GM18520 (cell line): Measurements from ENCODE around the gene ASTN1.
"Not testable (repeated sequence)": the region's sequence is repeated elsewhere in the genome, so short reads cannot be mapped to it uniquely, and the experiment has no call there.

Source experiments
- ATAC-seq: cut with Tn5 transposase; IDR thresholded peaks from one replicate; pipeline ENCODE4 v1.9.1; 2021; ENCODE audit not compliant: unreplicated experiment

The ASTN1 gene

DNA sequence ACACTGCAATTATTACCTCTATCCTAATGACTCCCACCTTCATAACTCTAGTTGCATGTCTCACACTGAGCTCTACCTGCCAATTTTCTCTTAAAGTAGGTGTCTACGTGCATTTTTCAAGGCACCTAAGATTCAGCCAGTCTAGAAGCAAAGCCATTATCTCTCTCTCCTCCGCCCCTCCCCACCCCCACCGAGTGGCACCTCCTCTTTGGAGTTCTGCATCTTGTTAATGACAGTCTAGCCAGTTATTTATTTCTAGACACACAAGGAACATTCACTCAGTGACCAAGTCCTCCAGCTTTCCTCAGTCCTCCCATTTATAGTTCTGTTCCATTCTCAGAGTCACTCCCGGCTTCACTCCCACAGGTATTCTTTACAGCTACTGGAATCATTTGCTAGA lies 47.6 kb downstream of the ASTN1 start:
- ATAC-seq: no peak

DNA sequence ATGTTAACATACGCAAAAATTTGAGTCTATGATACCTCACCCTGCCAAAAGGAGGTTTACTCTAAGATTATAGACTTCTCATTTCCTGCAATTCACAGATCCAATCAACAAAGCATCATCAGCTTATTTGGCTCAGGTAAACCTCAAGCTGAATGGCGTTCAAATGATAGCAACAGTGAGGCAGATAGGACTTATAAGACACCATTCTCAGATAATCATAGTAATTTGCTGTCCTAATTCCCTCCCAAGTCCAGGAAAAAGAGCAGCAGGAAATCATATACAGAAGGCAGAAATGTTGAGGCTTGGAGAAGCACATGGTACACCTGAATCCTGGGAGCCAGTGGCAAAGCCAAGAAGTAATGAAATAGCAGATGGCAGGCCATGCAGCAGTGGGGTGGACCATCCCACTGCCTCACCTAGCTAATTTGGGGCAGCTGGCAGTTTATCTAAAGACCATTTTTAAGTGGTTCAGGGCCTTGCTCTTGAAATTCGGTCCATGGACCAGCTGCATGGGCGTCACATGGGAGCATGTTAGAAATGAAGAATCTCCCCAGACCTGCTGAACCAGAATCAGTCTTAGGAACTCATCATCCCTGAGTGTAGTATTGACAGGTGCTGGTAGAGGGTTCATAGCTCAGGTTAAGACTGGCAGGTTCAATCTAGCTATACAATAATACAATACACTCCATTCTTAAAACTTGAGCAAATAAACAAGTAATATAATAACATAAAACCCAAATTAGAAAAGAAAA lies 57.7 kb downstream of the ASTN1 start:
- no peak for ATAC-seq

DNA sequence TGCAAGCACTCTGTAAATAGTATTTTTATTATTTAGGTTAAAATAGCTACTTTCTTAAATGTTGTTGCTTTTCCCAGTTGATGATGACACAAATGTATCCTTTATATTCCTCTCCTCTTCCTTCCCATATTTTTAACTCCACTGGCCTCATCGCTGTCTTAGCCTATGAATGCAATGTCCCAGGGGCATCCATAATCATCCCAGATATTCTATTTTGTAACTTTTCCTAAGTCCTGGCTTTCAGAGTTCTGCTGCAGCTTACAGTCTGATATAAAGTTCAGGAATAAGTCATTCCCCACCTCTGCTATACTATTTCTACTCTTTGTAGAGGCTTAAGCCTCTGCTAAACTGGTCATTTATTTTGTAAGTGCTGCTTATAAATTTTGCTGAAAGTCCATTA lies 58.3 kb downstream of the ASTN1 start:
- ATAC-seq: no peak

DNA sequence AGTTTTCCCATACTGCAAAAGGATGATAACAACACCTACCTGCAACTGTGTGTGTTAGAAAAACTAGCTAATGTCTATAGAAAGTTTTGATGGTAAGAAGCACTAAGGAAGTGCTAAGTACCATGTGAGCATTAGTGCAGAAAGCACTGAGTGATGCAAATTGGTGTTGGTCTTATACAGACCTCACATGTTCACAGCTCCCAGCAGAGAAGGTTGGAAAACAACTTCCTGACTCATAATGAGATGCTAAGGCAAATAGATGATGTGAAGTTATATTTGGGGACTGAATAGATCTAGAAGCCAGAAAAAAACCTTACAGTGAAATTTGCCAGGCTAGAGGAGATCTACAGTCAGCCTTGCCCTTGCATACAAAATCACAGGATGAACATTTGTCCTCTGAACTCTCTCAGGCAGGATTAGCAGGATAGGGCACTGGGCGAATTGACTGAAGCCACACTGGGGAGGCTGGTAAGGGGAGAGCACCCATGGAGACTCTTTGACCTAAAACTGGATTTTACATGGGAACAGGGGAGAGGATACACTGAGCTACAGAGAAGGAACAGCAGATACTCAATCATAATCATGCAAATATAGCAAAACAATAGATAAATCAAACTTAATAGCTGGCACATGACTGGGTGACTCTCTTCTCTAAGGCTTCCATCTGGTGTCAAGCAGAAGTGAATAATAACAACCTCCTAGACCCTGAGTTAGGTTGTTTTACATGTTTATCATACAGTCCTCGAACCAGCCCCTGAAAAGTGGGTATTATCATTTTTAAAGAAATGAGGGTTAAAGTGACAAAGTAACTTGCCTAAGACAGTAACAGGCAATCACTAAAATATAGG lies 61.3 kb downstream of the ASTN1 start:
- ATAC-seq: no peak

DNA sequence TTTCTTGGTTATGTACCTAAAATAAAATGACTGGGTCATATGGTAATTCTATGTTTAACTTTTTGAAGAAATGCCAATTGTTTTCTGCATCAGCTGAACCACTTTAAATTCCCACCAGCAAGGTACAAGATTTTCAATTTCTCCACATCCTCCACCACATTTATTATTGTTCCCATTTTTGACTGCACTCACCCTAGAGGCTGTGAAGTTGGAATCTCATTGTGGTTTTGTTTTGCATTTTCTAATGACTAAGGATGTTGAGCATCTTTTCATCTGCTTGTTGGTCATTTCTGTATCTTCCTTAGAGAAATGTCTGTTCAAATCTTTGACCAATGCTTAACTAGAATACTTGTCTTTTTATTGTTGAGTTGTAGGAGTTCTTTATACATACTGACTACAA lies 72.5 kb downstream of the ASTN1 start:
- no peak for ATAC-seq

DNA sequence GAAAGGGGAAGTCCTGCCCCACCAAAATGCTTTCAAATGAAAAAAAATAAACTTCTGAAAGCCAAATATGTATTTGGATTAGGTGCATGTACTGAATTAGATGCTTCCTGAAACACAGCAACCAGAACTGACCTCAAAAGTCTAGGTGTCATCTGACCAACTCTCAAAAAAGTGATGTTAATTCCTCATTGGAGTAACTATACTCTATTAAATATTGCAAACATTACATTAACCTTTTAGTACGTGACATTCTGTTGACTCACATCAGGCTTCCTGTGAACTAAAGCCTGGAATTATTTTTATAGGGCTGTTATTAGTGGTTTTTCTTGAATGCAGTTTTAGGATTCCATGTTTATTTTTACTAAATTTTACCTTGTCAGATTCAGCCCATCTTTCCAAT lies 73.5 kb downstream of the ASTN1 start:
- ATAC-seq: no peak

DNA sequence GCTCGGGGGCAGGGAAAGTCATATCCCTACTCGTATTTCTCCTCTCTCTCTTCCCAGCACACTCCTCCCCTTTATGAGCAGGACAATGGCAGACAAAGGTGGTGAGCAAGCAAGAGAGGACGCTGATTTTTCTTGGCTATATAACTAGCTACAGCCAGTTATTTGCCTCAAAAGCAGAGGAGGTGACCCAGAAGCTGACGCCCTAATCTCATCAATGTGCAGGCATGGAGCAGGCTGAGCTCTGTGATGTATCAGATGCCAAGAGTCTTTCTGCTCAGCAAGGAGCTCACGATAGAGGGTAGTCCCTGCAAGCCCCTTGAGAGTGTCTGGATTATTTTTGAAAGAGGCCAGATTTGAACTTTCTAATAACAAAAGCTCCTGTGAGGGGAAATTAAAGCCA lies 75.5 kb downstream of the ASTN1 start:
- no peak for ATAC-seq

DNA sequence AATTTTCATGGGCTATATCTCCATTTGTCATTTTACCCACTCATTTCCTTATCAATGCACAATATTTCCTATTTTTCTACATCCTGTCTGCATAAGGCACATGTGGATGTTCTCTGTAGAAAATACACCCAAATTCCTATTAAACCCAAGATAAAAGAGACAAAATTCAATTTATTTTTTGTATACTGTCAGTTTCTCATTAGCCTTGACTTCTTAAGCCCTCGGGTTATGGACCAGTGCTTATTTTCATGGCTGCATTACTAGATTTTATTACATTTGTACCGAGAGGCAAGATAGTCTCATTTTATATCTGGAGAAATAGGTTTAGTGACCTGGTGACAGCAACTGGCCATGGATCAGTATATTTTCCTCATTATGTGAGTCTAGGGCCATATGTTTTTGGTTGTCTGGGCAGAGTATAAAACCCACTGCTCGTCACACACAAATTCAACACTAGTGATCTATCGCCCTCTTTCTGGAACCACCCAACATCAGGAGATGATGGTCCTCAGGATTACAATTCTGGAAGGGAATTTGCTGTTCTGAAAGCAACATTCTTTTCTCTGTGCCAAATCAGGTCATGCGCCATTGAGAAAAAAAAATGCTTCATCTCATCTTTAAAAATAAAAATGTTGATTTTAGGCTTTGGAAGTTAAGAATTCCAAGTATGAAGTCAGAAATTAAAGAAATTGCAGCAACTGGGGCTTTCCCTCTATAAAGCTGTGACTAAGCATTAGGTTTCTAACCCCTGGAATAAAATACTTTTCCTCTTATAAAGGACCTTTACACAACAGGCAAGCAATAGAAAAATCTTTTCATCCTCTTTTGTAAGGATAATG lies 81.4 kb downstream of the ASTN1 start:
- no peak for ATAC-seq

DNA sequence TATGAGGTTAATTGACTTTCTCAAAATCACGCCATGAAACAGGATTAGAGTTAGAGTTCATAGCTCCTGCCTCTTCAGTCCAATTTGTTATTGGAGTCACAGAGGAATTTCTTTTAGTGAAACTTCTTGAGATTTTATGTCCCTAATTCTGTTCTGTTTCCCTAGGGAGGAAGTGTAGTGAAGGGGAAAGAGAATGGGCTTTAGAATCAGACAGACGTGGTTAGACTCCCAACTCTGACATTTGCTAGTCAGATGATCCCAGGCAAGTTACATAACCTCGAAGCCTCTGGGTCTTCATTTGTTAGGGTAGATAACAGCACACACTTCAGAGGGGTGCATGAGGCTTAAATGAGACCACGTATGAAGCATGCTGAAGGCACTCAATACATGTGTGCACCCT lies 83.9 kb downstream of the ASTN1 start:
- ATAC-seq: no peak

DNA sequence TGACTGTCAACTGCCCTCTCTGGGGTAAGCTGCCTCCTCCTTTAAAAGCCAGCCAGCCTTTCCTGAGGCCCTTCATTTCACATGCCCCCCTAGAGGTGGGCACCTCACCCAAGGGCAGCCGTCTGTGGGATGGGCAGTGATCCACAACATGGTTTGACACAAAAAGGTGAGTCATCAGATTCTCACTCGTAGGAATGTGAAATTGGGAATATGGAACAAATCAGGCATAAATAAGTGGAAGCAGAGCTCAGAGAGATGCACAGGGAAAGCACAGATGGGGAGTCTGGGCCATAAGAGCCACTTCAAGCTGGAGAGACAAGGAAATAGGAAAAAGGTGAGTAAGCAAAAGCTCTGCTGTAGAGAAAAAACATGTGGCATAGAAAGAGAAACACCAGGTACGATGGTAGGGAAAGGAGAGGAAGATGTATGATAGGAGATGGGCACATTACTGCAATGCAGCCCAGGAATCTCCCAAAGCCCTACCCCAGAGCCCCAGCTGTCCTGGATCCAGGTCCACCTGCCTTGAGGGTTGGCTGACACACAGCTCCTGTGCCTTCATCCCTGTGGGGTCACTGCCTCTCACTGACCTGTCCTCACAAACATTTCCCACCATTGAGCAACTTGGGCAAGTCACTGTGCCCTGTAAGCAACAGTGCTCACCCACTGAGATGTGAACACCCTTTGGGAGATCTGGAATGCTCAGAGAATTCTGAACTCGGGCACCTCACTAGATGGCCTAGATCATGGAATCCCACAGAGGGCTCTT lies 86.6 kb downstream of the ASTN1 start:
- no peak for ATAC-seq

DNA sequence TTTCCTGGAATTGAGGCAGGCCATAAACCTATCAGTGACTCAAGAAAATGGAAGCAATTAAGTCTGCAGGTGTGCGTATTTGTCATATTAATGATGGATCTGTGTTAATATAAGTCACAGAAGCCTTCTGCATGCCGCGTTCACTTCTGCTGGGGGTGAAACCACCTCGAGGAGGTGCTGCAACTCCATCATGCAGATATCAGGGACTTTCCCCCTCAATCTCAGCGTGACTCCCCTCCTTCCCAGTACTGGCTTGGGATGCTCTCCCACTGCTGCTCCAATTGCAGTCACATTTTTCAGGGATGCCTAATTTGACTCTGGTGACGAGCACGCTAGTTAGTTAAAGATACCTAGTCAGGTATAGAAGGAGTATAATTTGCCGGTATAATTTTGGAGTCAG lies 87.5 kb downstream of the ASTN1 start:
- ATAC-seq: no peak

DNA sequence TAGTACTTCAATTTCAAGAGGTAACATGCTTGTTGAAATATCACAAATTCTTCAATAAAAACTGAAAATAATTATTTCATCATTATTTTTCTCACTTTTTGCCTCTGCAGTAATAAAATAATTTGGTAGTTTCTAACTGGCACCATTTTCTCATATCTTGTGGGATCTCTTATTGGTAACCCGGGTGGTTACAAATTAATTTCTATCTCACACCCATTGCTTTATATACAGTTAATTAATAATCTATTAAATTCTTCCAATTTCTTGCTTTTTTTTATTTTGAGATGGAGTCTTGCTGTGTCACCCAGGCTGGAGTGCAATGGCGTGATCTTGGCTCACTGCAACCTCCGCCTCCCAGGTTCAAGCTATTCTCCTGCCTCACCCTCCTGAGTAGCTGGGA lies 89.7 kb downstream of the ASTN1 start:
- not testable (repeated sequence) for ATAC-seq

DNA sequence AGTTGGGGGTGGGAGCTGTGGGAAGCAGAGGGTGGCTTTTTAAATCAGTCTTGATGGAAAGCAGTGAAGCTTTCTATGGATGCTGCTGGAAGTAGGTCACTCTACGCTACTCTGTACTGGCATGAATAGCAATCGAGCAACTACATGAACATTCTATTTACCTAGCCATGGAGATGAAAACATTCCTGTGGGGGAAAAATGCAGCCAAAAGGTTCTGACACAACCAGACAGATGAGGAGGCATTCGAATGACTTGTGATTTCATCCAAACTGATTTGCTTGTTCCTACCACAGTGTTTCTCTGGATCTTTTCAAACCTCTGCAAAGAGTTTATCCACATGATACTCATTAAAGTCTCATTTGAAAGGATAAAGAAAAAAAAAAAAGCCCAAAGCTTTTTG lies 95.0 kb downstream of the ASTN1 start:
- ATAC-seq: no peak

DNA sequence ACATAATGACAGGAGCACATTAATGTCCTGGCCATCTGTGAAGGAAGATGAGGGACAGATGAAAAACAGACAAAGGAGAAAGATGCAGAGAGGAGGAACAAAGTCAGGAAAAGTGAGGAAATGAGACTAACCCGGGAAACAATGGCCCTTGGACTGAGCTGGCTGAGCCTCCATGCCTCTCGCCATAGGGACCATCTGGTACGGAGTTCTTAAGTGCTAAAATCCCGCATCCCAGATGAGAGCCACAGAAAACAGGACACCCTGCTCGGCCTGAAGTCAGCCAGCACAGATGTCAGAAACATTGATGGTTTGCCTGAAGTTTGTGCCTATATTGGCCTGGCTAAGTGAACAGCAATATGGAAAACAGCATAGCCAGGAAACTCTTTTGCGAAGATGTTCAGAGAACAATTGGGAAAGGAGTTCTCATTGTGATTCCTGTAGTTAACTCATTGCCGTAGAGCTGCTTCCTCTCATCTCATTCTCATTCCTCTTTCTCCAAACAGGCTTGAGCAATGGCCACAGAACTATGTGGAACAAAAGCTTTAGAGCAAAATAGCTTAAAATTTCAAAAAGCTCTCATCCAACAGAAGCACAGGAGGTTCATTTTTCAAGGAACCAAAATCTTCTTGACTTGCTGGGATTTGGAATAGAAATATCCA lies 96.6 kb downstream of the ASTN1 start:
- no peak for ATAC-seq

DNA sequence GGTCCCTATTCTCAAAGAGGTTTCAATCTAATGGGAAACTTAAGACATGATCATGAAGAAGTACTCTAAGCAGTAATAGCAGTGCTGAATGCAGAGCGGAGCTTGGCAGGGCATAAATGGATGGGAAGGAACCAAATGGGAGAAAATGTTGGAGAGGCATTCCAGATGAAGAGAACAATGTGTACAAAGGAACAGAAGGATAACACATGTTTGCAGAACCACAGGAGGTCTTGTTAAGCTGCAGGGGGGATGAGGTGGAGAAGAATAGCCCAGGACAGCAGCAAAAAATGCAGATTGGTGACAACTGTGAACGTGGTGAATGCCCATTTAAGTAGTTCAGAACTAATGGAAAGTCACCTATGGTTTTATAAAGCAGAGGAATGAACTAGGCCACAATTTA lies 99.1 kb downstream of the ASTN1 start:
- no peak for ATAC-seq

DNA sequence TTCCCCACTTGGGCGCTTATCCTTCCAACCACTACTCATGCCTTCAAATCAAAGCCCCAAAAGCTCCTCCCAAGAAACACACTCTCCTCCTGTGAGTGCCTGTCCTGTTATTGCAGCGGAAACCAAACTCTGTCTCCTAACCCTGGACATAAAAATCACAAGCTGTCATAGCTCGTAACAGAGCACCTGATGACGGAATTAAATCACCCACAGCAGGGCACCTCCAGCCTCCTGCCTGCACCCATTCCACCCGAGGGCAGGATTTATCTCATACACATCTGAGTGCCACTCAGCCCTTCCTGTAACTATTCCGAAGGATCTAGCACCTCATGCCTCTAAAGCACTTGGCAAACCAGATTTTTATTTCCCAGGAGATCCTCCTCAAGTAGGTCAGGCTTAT lies 100.9 kb downstream of the ASTN1 start:
- no peak for ATAC-seq

DNA sequence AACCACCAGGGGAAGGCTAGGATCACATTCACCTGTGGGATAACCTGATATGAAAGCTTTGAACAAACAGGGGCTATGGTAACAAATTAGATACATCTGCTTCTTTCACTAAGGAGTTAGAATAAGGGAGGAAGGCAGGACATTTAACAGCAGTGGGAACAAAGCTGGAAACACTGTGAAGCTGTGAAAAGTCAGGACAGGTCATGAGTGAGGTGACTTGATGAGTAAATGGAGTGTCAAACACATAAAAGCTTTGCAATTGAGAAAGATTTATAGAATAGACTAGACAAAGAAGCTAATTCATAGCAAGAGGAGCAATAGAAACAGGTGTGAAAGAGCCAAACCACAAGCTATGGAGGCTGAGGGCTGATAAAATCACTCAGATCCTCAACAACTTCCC lies 110.0 kb downstream of the ASTN1 start:
- no peak for ATAC-seq

DNA sequence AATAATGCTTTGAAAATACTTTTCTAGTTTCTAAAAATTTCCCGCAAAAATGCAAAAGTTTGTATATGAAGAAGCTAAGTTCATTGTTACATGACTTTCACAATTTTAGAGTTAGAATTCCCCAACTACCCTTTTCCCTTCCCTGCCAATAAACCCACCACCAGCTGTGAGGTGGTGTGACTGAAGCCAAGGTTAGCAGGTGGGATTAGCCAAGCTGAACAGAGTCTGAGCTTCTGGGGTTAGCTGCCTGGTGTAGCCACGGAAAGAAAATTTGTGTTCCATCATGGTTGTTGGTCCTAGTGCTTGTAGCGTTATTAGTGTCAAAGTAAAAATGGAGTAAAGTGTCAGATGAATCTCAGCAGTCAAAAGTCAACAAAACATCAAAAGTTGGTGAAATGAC lies 110.9 kb downstream of the ASTN1 start:
- no peak for ATAC-seq

DNA sequence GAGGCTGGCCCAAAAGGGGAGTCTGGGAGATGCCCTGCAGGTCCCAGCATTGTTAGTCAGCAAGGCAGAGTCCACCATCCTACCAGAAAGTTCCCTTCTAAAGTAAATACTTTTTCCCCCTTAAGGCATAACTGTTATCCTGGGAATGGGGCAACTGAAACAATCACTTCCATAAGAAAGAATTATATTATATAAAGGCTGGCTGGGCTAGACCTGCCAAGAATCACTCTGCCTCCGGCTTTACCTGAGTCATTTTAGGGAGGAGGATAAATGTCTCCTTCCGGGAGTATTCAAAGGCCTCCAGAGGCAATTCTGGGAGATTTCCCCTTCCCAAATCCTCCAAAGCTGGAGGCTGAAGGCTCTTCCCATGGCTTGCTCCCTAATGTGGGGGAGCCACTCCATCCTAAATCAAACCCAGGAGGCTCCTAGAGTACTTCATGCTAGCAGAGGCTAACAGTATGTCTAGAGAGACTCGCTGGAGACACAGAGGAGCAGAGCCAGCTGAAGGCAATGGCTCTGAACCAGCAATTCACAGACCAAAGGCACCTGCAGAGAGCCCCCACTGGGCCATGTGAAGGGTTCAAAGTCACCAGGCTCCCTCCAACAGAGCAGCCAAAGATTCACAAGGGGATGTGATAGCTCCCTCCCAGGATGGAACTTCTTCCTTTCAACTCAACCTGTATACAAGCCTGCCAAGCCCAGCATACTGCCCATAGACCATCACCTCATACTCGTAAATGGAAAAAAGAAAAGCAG lies 116.0 kb downstream of the ASTN1 start:
- no peak for ATAC-seq

DNA sequence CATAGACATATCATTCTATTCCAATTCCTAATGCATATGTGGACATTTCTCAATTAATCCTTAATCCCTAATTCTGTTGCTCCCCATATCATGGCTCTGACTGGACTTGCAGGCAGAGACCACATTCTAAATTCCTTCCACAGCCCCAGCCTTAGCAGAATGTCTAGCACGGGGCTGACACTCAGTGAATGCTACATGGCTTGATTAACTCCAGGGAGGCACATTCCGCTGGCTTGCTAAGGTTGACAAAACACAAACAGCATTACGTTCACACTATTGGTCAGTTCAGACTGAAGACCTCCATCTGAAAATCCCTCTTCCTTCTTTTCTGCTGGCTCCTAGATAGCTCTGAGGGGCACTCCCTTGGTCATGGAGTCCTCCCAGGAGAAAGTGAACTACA lies 119.4 kb downstream of the ASTN1 start:
- ATAC-seq: no peak
